ENCODE results near the gene OR1A2. TPM values are rescaled to one million over a fixed set of nuclear protein-coding genes. Genes with fewer than 3 reads are reported as not detected.

OR1A2 gene
- total RNA-seq, 1 experiment from 2014 or later, result not detected

DNA sequence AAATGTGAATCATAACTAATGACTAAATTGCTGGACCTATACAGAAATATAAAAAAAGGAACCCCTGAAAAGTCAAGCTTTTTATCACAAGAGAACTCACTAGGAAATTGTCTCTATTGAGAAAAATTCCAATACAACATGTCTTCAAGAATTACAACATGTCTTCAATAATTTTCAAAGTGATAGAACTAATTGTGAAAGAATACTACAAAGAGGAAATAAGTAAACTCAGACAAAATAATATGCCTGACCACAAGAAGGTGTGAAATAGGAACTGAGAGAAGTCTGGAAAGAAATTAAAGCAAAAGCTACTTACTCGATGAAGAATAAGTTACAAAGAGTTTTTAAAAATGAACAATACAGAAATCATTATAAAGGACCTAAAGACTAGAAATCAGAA is 40.1 kb upstream of the OR1A2 start:
- no peak for ATAC-seq
- H3K27ac ChIP-seq (ENCODE audit: low read depth, low read length), result no peak overlapping the region
- no peaks in the 10 kb centered on the region for H3K36me3 ChIP-seq (ENCODE audit: control insufficient read depth in 1 of 2, insufficient read depth in 2 of 2, low read length in 2 of 2)
- TF ChIP-seq MAX (IDR thresholded peaks at IDR 0.05), result no peak
- TF ChIP-seq JUND (IDR thresholded peaks at IDR 0.05), result no peak
- no peak for TF ChIP-seq SRF (IDR thresholded peaks at IDR 0.05; ENCODE audit: low read depth)
- TF ChIP-seq RAD21 (IDR thresholded peaks at IDR 0.05; ENCODE audit: low read depth), result no peak
- no peak overlapping the region for H3K9ac ChIP-seq (ENCODE audit: low read length)
- H3K4me3 ChIP-seq (replicated peaks in 1 of 2; ENCODE audit: low read depth in 1 of 2, low read length in 2 of 2), result no peak overlapping the region
- no peaks in the 10 kb centered on the region for H3K9me3 ChIP-seq (ENCODE audit: control insufficient read depth in 1 of 2, insufficient read depth in 1 of 2, low read depth in 1 of 2, low read length in 2 of 2)
- no peak overlapping the region for H3K4me2 ChIP-seq (ENCODE audit: low read length)
- H2AFZ ChIP-seq (ENCODE audit: low read depth, low read length, poor library complexity, severe bottlenecking), result no peak overlapping the region
- BruUV-seq (replicated peaks), result no TSS peak
- no peaks in the 10 kb centered on the region for H3K79me2 ChIP-seq (ENCODE audit: insufficient read depth, low read length)
- intact Hi-C loops (cut with micrococcal nuclease), result no loop called here
- ChIA-PET RAD21 (ENCODE audit: low non-redundant PET in 1 of 2, low total read pairs in 2 of 2, uncharacterized antibody in 2 of 2, unreplicated experiment in 2 of 2) (no interaction called here), CTCF (no interaction called here), POLR2A (no interaction called here)
- H3K9me2 ChIP-seq (ENCODE audit: insufficient read depth), result no peaks in the 10 kb centered on the region
- H3K27me3 ChIP-seq (ENCODE audit: insufficient read depth, low read length), result peaks cover 51% of the 10 kb centered on the region
- DNase-seq (ENCODE audit: low read depth, low spot score), result no peak
- H3K4me1 ChIP-seq (ENCODE audit: control insufficient read depth in 1 of 2, insufficient read depth in 2 of 2, low read length in 2 of 2), result no peaks in the 10 kb centered on the region
- no peaks in the 10 kb centered on the region for H4K20me1 ChIP-seq (ENCODE audit: insufficient read depth)

DNA sequence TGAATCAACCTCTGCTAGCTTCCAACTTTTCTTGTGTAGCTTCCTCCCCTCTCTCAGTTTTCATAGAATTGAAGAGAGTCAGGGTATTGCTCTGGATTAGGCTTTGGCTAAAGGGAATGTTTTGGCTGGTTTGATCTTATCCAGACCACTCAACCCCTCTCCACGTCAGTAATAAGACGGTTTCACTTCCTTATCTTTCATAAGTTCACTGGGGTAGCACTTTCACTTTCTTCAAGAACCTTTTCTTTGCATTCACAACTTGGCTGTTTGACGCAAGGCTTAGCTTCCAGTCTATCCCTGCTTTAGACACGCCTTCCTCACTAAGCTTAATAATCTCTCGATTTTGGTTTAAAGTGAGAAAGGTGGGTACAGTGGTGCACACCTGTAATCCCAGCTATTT is 29.7 kb upstream of the OR1A2 start:
- H3K9me2 ChIP-seq (ENCODE audit: insufficient read depth), result no peaks in the 10 kb centered on the region
- no peak for TF ChIP-seq JUND (IDR thresholded peaks at IDR 0.05)
- no peak for TF ChIP-seq SIN3A (IDR thresholded peaks at IDR 0.05; ENCODE audit: low read depth)
- TF ChIP-seq ELF1 (IDR thresholded peaks at IDR 0.05; ENCODE audit: borderline replicate concordance, low read depth), result no peak
- no peak for TF ChIP-seq FOSL1 (IDR thresholded peaks at IDR 0.05; ENCODE audit: low read depth)
- TF ChIP-seq, protein P1, sequence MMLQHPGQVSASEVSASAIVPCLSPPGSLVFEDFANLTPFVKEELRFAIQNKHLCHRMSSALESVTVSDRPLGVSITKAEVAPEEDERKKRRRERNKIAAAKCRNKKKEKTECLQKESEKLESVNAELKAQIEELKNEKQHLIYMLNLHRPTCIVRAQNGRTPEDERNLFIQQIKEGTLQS (IDR thresholded peaks at IDR 0.05), result no peak
- TF ChIP-seq MAX (IDR thresholded peaks at IDR 0.05), result no peak
- TF ChIP-seq, protein P2, sequence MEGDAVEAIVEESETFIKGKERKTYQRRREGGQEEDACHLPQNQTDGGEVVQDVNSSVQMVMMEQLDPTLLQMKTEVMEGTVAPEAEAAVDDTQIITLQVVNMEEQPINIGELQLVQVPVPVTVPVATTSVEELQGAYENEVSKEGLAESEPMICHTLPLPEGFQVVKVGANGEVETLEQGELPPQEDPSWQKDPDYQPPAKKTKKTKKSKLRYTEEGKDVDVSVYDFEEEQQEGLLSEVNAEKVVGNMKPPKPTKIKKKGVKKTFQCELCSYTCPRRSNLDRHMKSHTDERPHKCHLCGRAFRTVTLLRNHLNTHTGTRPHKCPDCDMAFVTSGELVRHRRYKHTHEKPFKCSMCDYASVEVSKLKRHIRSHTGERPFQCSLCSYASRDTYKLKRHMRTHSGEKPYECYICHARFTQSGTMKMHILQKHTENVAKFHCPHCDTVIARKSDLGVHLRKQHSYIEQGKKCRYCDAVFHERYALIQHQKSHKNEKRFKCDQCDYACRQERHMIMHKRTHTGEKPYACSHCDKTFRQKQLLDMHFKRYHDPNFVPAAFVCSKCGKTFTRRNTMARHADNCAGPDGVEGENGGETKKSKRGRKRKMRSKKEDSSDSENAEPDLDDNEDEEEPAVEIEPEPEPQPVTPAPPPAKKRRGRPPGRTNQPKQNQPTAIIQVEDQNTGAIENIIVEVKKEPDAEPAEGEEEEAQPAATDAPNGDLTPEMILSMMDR (IDR thresholded peaks at IDR 0.05 in 2 of 3, conservative IDR thresholded peaks at IDR 0.05 in 1 of 3; ENCODE audit: borderline replicate concordance in 1 of 3, insufficient read depth in 1 of 3, low read depth in 2 of 3, low read length in 2 of 3), result no peak
- TF ChIP-seq EZH2 (IDR thresholded peaks at IDR 0.05), result no peak
- TF ChIP-seq POLR2A (IDR thresholded peaks at IDR 0.05; ENCODE audit: borderline replicate concordance, extremely low read depth, insufficient read depth, insufficient read length), result no peak
- TF ChIP-seq, protein P3, sequence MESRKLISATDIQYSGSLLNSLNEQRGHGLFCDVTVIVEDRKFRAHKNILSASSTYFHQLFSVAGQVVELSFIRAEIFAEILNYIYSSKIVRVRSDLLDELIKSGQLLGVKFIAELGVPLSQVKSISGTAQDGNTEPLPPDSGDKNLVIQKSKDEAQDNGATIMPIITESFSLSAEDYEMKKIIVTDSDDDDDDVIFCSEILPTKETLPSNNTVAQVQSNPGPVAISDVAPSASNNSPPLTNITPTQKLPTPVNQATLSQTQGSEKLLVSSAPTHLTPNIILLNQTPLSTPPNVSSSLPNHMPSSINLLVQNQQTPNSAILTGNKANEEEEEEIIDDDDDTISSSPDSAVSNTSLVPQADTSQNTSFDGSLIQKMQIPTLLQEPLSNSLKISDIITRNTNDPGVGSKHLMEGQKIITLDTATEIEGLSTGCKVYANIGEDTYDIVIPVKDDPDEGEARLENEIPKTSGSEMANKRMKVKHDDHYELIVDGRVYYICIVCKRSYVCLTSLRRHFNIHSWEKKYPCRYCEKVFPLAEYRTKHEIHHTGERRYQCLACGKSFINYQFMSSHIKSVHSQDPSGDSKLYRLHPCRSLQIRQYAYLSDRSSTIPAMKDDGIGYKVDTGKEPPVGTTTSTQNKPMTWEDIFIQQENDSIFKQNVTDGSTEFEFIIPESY (IDR thresholded peaks at IDR 0.05; ENCODE audit: extremely low read depth, insufficient replicate concordance, low read length), result no peak
- TF ChIP-seq YY1 (IDR thresholded peaks at IDR 0.05; ENCODE audit: extremely low read depth, insufficient replicate concordance, low read depth, low read length), result no peak
- no peak for TF ChIP-seq RAD21 (IDR thresholded peaks at IDR 0.05; ENCODE audit: low read depth)
- no peak for TF ChIP-seq ZFX (IDR thresholded peaks at IDR 0.05)
- no peak for TF ChIP-seq CEBPB (IDR thresholded peaks at IDR 0.05; ENCODE audit: low read depth)
- TF ChIP-seq CBX3 (IDR thresholded peaks at IDR 0.05; ENCODE audit: low read depth), result no peak
- TF ChIP-seq POLR2AphosphoS5 (IDR thresholded peaks at IDR 0.05; ENCODE audit: low read depth, low read length), result no peak
- no peak for TF ChIP-seq EGR1 (IDR thresholded peaks at IDR 0.05; ENCODE audit: low read depth)

More for the DNA sequence above, 29.7 kb upstream of the OR1A2 start:
- ChIA-PET CTCF (no interaction called here), POLR2A (no interaction called here), RAD21 (ENCODE audit: low non-redundant PET in 1 of 2, low total read pairs in 2 of 2, uncharacterized antibody in 2 of 2, unreplicated experiment in 2 of 2) (no interaction called here)
- Histone ChIP-seq H3K4me1 (ENCODE audit: control insufficient read depth in 1 of 2, insufficient read depth in 2 of 2, low read length in 2 of 2) (no peaks in the 10 kb centered on the region), H3K9me3 (ENCODE audit: control insufficient read depth in 1 of 2, insufficient read depth in 1 of 2, low read depth in 1 of 2, low read length in 2 of 2) (no peaks in the 10 kb centered on the region), H3K36me3 (ENCODE audit: control insufficient read depth in 1 of 2, insufficient read depth in 2 of 2, low read length in 2 of 2) (no peaks in the 10 kb centered on the region), H3K27ac (ENCODE audit: low read depth, low read length) (no peak overlapping the region), H3K4me3 (replicated peaks in 1 of 2; ENCODE audit: low read depth in 1 of 2, low read length in 2 of 2) (no peak overlapping the region), H3K79me2 (ENCODE audit: insufficient read depth, low read length) (no peaks in the 10 kb centered on the region), H3K27me3 (ENCODE audit: insufficient read depth, low read length) (peaks cover 43% of the 10 kb centered on the region), H3K9ac (ENCODE audit: low read length) (no peak overlapping the region), H4K20me1 (ENCODE audit: insufficient read depth) (no peaks in the 10 kb centered on the region), H2AFZ (ENCODE audit: low read depth, low read length, poor library complexity, severe bottlenecking) (no peak overlapping the region), H3K4me2 (ENCODE audit: low read length) (no peak overlapping the region)
- no peak for ATAC-seq
- intact Hi-C loops (cut with micrococcal nuclease), result no loop called here
- DNase-seq (ENCODE audit: low read depth, low spot score), result no peak
- BruUV-seq (replicated peaks), result no TSS peak
